Left colon (tissue), 2 donors: ENCODE results near the gene SHBG. TPM values are rescaled to one million over a fixed set of nuclear protein-coding genes. Genes with fewer than 3 reads are reported as not detected.
"Not testable (repeated sequence)": the region's sequence is repeated elsewhere in the genome, so short reads cannot be mapped to it uniquely, and the experiment has no call there.

Experiments used
- ATAC-seq: fragments of 200-7000 bp; cut with Tn5 transposase; one replicate; pipeline ENCODE4 v1.9.1; 2020; ENCODE audit warnings: mild to moderate bottlenecking, moderate library complexity
- DNase-seq, 2 donors: peaks; one replicate each; pipeline ENCODE4 v3.0.0-alpha.2; 2020
- intact Hi-C, 2 donors: fragments of 100-400 bp; cut with DNase I in 1 of 2; cut with micrococcal nuclease in 1 of 2; formaldehyde crosslinking; loops; one replicate each; pipeline versions ENCODE4 v1.11.2 to v1.14.0; 2022; cut with DNase I, micrococcal nuclease
- long read RNA-seq: library from polyadenylated mRNA; unstranded; transcript quantifications from one replicate; pipeline ENCODE4 v2.0.0, GENCODE V29; 2021
- total RNA-seq, 2 donors: library from RNA; stranded (reverse); fragmentation: NEBNext Ultra II Directional; extraction: Animal tissue kit (Norgen Biotek cat#: 25700); gene quantifications; one replicate each; pipeline ENCODE4 v1.2.1, GENCODE V29; 2021
- donor health status: DM: no; HTN: no; CAD: no.
- donor health status: DM: yes; HTN: yes; CAD: no.

Gene SHBG
- not detected for total RNA-seq
- long read RNA-seq = 0 reads

GRCh38 chr17:7629939-7630571 lies at the start of gene SHBG:
SHBG (plus strand) TSS chr17:7630135; CDS start chr17:7630173, 38 bp downstream.
- intact Hi-C loops = loop anchor here in 1 of 2 donors (10.0 kb wide), 1 partner anchor 55 kb away; the partner anchor contains the start of genes TP53 and WRAP53
- ATAC-seq = no peak
- no peak for DNase-seq

- DNase-seq = no peak
- intact Hi-C loops = no loop called here
Measured at GRCh38 chr17:7580604-7581575, 49.0 kb upstream of the SHBG start.

GRCh38 chr17:7582396-7583252 lies 47.3 kb upstream of the SHBG start:
- intact Hi-C loops = no loop called here
- ATAC-seq = no peak

More at GRCh38 chr17:7580604-7581575, 49.0 kb upstream of the SHBG start:
- no peak for ATAC-seq

GRCh38 chr17:7583253-7584109 lies 46.5 kb upstream of the SHBG start, which contains the start of gene MPDU1:
MPDU1 (plus strand) TSS chr17:7583852; CDS start chr17:7583863, 11 bp downstream.
- intact Hi-C loops = no loop called here
- ATAC-seq = peak; percentile 78
- DNase-seq = peak; percentile 95 to 96

More at GRCh38 chr17:7582396-7583252, 47.3 kb upstream of the SHBG start:
- DNase-seq = peak; percentile 33 to 52

- DNase-seq (peak; percentile 62 to 69), ATAC-seq (peak; percentile 34)
- intact Hi-C loops = no loop called here
Measured at GRCh38 chr17:7586673-7587419, 43.1 kb upstream of the SHBG start.

GRCh38 chr17:7587420-7588151 lies 42.3 kb upstream of the SHBG start:
- no peak for ATAC-seq
- DNase-seq = no peak
- intact Hi-C loops = no loop called here

GRCh38 chr17:7588553-7589203 lies 41.3 kb upstream of the SHBG start:
- DNase-seq (no peak), ATAC-seq (no peak)
- intact Hi-C loops = no loop called here

GRCh38 chr17:7589204-7589868 lies 40.6 kb upstream of the SHBG start:
- intact Hi-C loops = no loop called here
- peak; percentile 79 for ATAC-seq
- peak; percentile 77 to 85 for DNase-seq

GRCh38 chr17:7589891-7590691 lies 39.8 kb upstream of the SHBG start, which contains the start of gene SOX15:
SOX15 (minus strand) TSS chr17:7590094; CDS start chr17:7589676, 418 bp downstream.
- ATAC-seq = peak; percentile 40
- intact Hi-C loops = no loop called here

GRCh38 chr17:7590743-7591142 lies 39.2 kb upstream of the SHBG start:
- ATAC-seq (no peak), DNase-seq (no peak)
- intact Hi-C loops = no loop called here

More at GRCh38 chr17:7589891-7590691, 39.8 kb upstream of the SHBG start, which contains the start of gene SOX15:
- no peak for DNase-seq

- intact Hi-C loops = no loop called here
- no peak for DNase-seq
- no peak for ATAC-seq
Measured at GRCh38 chr17:7591596-7591995, 38.3 kb upstream of the SHBG start.

GRCh38 chr17:7592422-7593021 lies 37.4 kb upstream of the SHBG start:
- intact Hi-C loops = no loop called here
- DNase-seq = no peak
- ATAC-seq = no peak

- intact Hi-C loops = no loop called here
- DNase-seq (no peak), ATAC-seq (no peak)
Measured at GRCh38 chr17:7593296-7593695, 36.6 kb upstream of the SHBG start.

GRCh38 chr17:7597561-7597960 lies 32.4 kb upstream of the SHBG start:
- intact Hi-C loops, DNase-seq: not testable (repeated sequence)
- peak; percentile 87 for ATAC-seq
